Progenitor cell of endocrine pancreas (in vitro differentiated cells): ENCODE measurements around the gene TCF12. TPM values are rescaled to one million over a fixed set of nuclear protein-coding genes. Genes with fewer than 3 reads are reported as not detected.

Experiments used
- DNase-seq: peaks from one replicate; pipeline ENCODE4 v3.0.0; 2021; ENCODE audit warnings: low spot score; ENCODE audit not compliant: unreplicated experiment
- H3K27ac Mint-ChIP-seq: 2 replicates; pipeline ENCODE4 v1.8.0; 2021; ENCODE audit warnings: mild to moderate bottlenecking, moderate library complexity, mixed read lengths
- H3K27me3 Mint-ChIP-seq: 2 replicates; pipeline ENCODE4 v1.8.0; 2021; ENCODE audit warnings: mixed read lengths
- H3K36me3 Mint-ChIP-seq: 2 replicates; pipeline ENCODE4 v1.8.0; 2022; ENCODE audit warnings: mixed read lengths; ENCODE audit not compliant: insufficient read depth
- H3K4me1 Mint-ChIP-seq: 2 replicates; pipeline ENCODE4 v1.8.0; 2021; ENCODE audit warnings: low read depth, mixed read lengths
- H3K4me3 Mint-ChIP-seq: 2 replicates; pipeline ENCODE4 v1.8.0; 2021; ENCODE audit warnings: low read depth, mild to moderate bottlenecking, moderate library complexity, mixed read lengths
- H3K9me3 Mint-ChIP-seq: 2 replicates; pipeline ENCODE4 v1.8.0; 2021; ENCODE audit warnings: low read depth, mixed read lengths
- CTCF ChIP-seq: fragments of 200-600 bp; sonication (generic); IDR thresholded peaks from one replicate; pipeline ENCODE4 v1.5.0; 2021; ENCODE audit warnings: antibody characterized with exemption, mild to moderate bottlenecking; ENCODE audit not compliant: unreplicated experiment
- total RNA-seq: library from RNA; stranded (reverse); gene quantifications from 2 replicates; pipeline ENCODE4 v1.2.1, GENCODE V29; 2021

TCF12 gene
- total RNA-seq, 1 donor from 2014 or later: 164 TPM

GRCh38 chr15:57193161-57193560 is 274.7 kb downstream of the TCF12 start:
- no peak for TF ChIP-seq CTCF
- Mint-ChIP-seq H3K4me3 (no peak overlapping the region), H3K27ac (no peak overlapping the region), H3K36me3 (peaks cover 8% of the 10 kb centered on the region), H3K9me3 (no peaks in the 10 kb centered on the region), H3K4me1 (peaks cover 9% of the 10 kb centered on the region), H3K27me3 (no peaks in the 10 kb centered on the region)
- DNase-seq: no peak

GRCh38 chr15:57195326-57195725 is 276.9 kb downstream of the TCF12 start:
- no peak overlapping the region for H3K27ac Mint-ChIP-seq
- H3K4me3 Mint-ChIP-seq: no peak overlapping the region
- H3K36me3 Mint-ChIP-seq: peaks cover 8% of the 10 kb centered on the region
- H3K27me3 Mint-ChIP-seq: no peaks in the 10 kb centered on the region
- no peak for DNase-seq
- peaks cover 18% of the 10 kb centered on the region for H3K4me1 Mint-ChIP-seq
- no peaks in the 10 kb centered on the region for H3K9me3 Mint-ChIP-seq
- TF ChIP-seq CTCF: no peak

- H3K27ac Mint-ChIP-seq: no peak overlapping the region
- peaks cover 8% of the 10 kb centered on the region for H3K36me3 Mint-ChIP-seq
- DNase-seq: no peak
- TF ChIP-seq CTCF: no peak
- H3K27me3 Mint-ChIP-seq: no peaks in the 10 kb centered on the region
- no peaks in the 10 kb centered on the region for H3K9me3 Mint-ChIP-seq
- H3K4me3 Mint-ChIP-seq: no peak overlapping the region
- H3K4me1 Mint-ChIP-seq: peaks cover 26% of the 10 kb centered on the region
Measured at GRCh38 chr15:57196865-57197264, 278.4 kb downstream of the TCF12 start.

- Mint-ChIP-seq H3K9me3 (no peaks in the 10 kb centered on the region), H3K4me3 (no peak overlapping the region), H3K27me3 (no peaks in the 10 kb centered on the region), H3K27ac (peak overlapping the region; percentile 85), H3K4me1 (peaks cover 27% of the 10 kb centered on the region), H3K36me3 (peaks cover 7% of the 10 kb centered on the region)
- DNase-seq: no peak
- no peak for TF ChIP-seq CTCF
Measured at GRCh38 chr15:57198131-57198530, 279.7 kb downstream of the TCF12 start.

GRCh38 chr15:57198654-57199291 is 280.3 kb downstream of the TCF12 start:
- Mint-ChIP-seq H3K27me3 (no peaks in the 10 kb centered on the region), H3K4me3 (no peak overlapping the region), H3K9me3 (no peaks in the 10 kb centered on the region), H3K4me1 (peaks cover 27% of the 10 kb centered on the region), H3K36me3 (peaks cover 7% of the 10 kb centered on the region), H3K27ac (peak overlapping the region; percentile 85)
- no peak for DNase-seq
- TF ChIP-seq CTCF: no peak
